IPS-20b (cell line): ENCODE data around the gene PDXDC1.
"Not testable (repeated sequence)": the region's sequence is repeated elsewhere in the genome, so short reads cannot be mapped to it uniquely, and the experiment has no call there.

Source experiments
- H3K27ac ChIP-seq: one replicate; pipeline ENCODE4 v1.5.1; 2013; ENCODE audit warnings: low read length
- H3K27me3 ChIP-seq: 2 replicates; pipeline ENCODE4 v1.6.1; 2013; ENCODE audit warnings: mild to moderate bottlenecking, low read length, inconsistent platforms; ENCODE audit not compliant: insufficient read depth
- H3K36me3 ChIP-seq: 2 replicates; pipeline ENCODE4 v1.6.1; 2013; ENCODE audit warnings: low read depth, mild to moderate bottlenecking, inconsistent platforms, low read length, moderate library complexity; ENCODE audit not compliant: insufficient read depth
- H3K4me1 ChIP-seq: 2 replicates; pipeline ENCODE4 v1.6.1; 2013; ENCODE audit warnings: mild to moderate bottlenecking, control low read depth, inconsistent platforms, low read length, moderate library complexity; ENCODE audit not compliant: insufficient read depth
- H3K4me3 ChIP-seq: 2 replicates; pipeline ENCODE4 v1.5.1; 2013; ENCODE audit warnings: mild to moderate bottlenecking, low read length, inconsistent platforms
- H3K9ac ChIP-seq: 2 replicates; pipeline ENCODE4 v1.6.1; 2013; ENCODE audit warnings: low read depth, mild to moderate bottlenecking, inconsistent platforms, low read length, moderate library complexity
- H3K9me3 ChIP-seq: 2 replicates; pipeline ENCODE4 v1.6.1; 2013; ENCODE audit warnings: mild to moderate bottlenecking, low read depth, low read length, inconsistent platforms; ENCODE audit not compliant: insufficient read depth

The PDXDC1 gene

GRCh38 chr16:15184000-15184399, 209.2 kb downstream of the PDXDC1 start:
- not testable (repeated sequence) for H3K36me3 ChIP-seq, H3K4me3 ChIP-seq

More at GRCh38 chr16:15184000-15184399, 209.2 kb downstream of the PDXDC1 start:
- not testable (repeated sequence) for H3K27ac ChIP-seq, H3K9me3 ChIP-seq, H3K4me1 ChIP-seq, H3K9ac ChIP-seq, H3K27me3 ChIP-seq
